HL-60 (cell line): ENCODE measurements around the gene IL31RA.

Experiments used
- DNase-seq, 2 experiments: peaks; one replicate each; pipeline ENCODE4 v3.0.0-alpha.2; 2010 to 2020; ENCODE audit warnings: low read depth in 1 of 2, low spot score in 1 of 2
- H3K27ac ChIP-seq: fragments of 250-450 bp; sonication (Bioruptor Pico); replicated peaks from 2 replicates; pipeline ENCODE4 v1.5.1; 2020; ENCODE audit warnings: mild to moderate bottlenecking, moderate library complexity
- H3K27me3 ChIP-seq: fragments of 250-450 bp; sonication (Bioruptor Pico); 2 replicates; pipeline ENCODE4 v1.5.1; 2021; ENCODE audit warnings: mild to moderate bottlenecking, moderate library complexity; ENCODE audit not compliant: insufficient read depth, poor library complexity, severe bottlenecking
- H3K4me3 ChIP-seq: replicated peaks from 2 replicates; pipeline ENCODE4 v1.5.1; 2011; ENCODE audit warnings: mild to moderate bottlenecking, control low read depth, low read length; ENCODE audit not compliant: insufficient read depth
- CTCF ChIP-seq: IDR thresholded peaks from one replicate; pipeline ENCODE4 v1.5.1; 2011; ENCODE audit warnings: low read length, control low read depth, inconsistent platforms; ENCODE audit not compliant: insufficient read depth
- GABPA ChIP-seq: IDR thresholded peaks from 2 replicates; pipeline ENCODE4 v1.6.1; 2012; ENCODE audit warnings: low read depth
- POLR2AphosphoS5 ChIP-seq: IDR thresholded peaks from 2 replicates; pipeline ENCODE4 v1.6.1; 2012; ENCODE audit warnings: low read depth
- REST ChIP-seq: IDR thresholded peaks from 2 replicates; pipeline ENCODE4 v1.6.1; 2012; ENCODE audit warnings: low read depth; ENCODE audit not compliant: insufficient replicate concordance
- SPI1 ChIP-seq: IDR thresholded peaks from 2 replicates; pipeline ENCODE4 v1.6.1; 2012; ENCODE audit warnings: low read depth, mild to moderate bottlenecking, borderline replicate concordance

The IL31RA gene

GRCh38 chr5:55919625-55920024, 68.5 kb downstream of the IL31RA start:
- TF ChIP-seq POLR2AphosphoS5 (no peak), GABPA (no peak), SPI1 (no peak), CTCF (no peak), REST (no peak)
- H3K27me3 ChIP-seq: no peaks in the 10 kb centered on the region
- no peak overlapping the region for H3K4me3 ChIP-seq
- DNase-seq: no peak
- H3K27ac ChIP-seq: no peak overlapping the region

- no peak overlapping the region for H3K4me3 ChIP-seq
- H3K27me3 ChIP-seq: no peaks in the 10 kb centered on the region
- no peak overlapping the region for H3K27ac ChIP-seq
- TF ChIP-seq CTCF (no peak), GABPA (no peak), REST (no peak), POLR2AphosphoS5 (no peak), SPI1 (no peak)
- DNase-seq: no peak
These were observed 69.6 kb downstream of the IL31RA start for GRCh38 chr5:55920784-55921183.

- H3K27ac ChIP-seq: no peak overlapping the region
- DNase-seq: no peak
- H3K4me3 ChIP-seq: no peak overlapping the region
- H3K27me3 ChIP-seq: no peaks in the 10 kb centered on the region
- TF ChIP-seq SPI1 (no peak), REST (no peak), CTCF (no peak), GABPA (no peak), POLR2AphosphoS5 (no peak)
These were observed 70.5 kb downstream of the IL31RA start for GRCh38 chr5:55921617-55922016.
